NB4 (cell line): Measurements from ENCODE around the gene ARSI.

Source experiments
- DNase-seq: peaks from one replicate; pipeline ENCODE4 v3.0.0; 2010; ENCODE audit warnings: low read depth
- H3K4me3 ChIP-seq: one replicate; pipeline ENCODE4 v1.5.1; 2011; ENCODE audit warnings: mild to moderate bottlenecking, low read depth, low read length, moderate library complexity
- CTCF ChIP-seq: IDR thresholded peaks from one replicate; pipeline ENCODE4 v1.5.1; 2012; ENCODE audit warnings: low read depth, low read length
- MYC ChIP-seq: IDR thresholded peaks from 2 replicates; pipeline ENCODE4 v1.6.1; 2011; ENCODE audit warnings: low read depth, low read length
- POLR2A ChIP-seq: IDR thresholded peaks from 2 replicates; pipeline ENCODE4 v1.6.1; 2011; ENCODE audit warnings: mild to moderate bottlenecking; ENCODE audit not compliant: insufficient read length; ENCODE audit errors: extremely low read depth
- TF ChIP-seq, protein P1 (sequence below): IDR thresholded peaks from 2 replicates; pipeline ENCODE4 v1.6.1; 2011; ENCODE audit warnings: low read depth, low read length

The ARSI gene

GRCh38 chr5:150306775-150307174 lies 4.1 kb upstream of the ARSI start:
- DNase-seq = no peak
- TF ChIP-seq MYC (no peak), CTCF (no peak), POLR2A (no peak)
- TF ChIP-seq, protein P1, sequence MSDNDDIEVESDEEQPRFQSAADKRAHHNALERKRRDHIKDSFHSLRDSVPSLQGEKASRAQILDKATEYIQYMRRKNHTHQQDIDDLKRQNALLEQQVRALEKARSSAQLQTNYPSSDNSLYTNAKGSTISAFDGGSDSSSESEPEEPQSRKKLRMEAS = no peak
- H3K4me3 ChIP-seq = no peak overlapping the region

- H3K4me3 ChIP-seq = no peak overlapping the region
- TF ChIP-seq, protein P1 = no peak
- TF ChIP-seq MYC (no peak), CTCF (no peak), POLR2A (no peak)
- DNase-seq = no peak
Measured at GRCh38 chr5:150305557-150305956, 2.9 kb upstream of the ARSI start.

DNA sequence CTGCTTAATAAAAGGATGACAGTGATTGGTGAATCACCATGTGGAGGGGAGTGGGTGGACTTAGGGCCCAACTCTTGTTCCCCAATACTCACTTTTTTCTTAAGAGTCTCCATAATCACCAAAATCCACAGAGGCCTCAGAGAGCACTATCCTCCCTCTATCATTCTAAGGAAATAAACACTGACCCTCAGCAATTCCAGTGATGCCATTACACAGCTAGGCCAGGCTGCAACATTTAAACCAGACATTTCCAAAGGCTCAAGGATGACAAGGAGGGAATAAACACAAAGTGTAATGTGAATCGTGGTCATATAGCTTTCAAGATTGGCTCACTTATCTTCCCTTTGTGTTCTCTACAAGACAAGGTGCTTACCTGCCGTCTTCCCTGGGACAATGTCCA lies 2.4 kb upstream of the ARSI start:
- TF ChIP-seq MYC = no peak
- TF ChIP-seq, protein P1 = no peak
- no peak for TF ChIP-seq CTCF
- no peak for TF ChIP-seq POLR2A
- no peak for DNase-seq

GRCh38 chr5:150304481-150305081 lies 1.9 kb upstream of the ARSI start:
- no peak overlapping the region for H3K4me3 ChIP-seq
- TF ChIP-seq POLR2A (no peak), CTCF (no peak), MYC (no peak)
- TF ChIP-seq, protein P1 = no peak
- no peak for DNase-seq

More for the DNA sequence above, 2.4 kb upstream of the ARSI start:
- no peak overlapping the region for H3K4me3 ChIP-seq

DNA sequence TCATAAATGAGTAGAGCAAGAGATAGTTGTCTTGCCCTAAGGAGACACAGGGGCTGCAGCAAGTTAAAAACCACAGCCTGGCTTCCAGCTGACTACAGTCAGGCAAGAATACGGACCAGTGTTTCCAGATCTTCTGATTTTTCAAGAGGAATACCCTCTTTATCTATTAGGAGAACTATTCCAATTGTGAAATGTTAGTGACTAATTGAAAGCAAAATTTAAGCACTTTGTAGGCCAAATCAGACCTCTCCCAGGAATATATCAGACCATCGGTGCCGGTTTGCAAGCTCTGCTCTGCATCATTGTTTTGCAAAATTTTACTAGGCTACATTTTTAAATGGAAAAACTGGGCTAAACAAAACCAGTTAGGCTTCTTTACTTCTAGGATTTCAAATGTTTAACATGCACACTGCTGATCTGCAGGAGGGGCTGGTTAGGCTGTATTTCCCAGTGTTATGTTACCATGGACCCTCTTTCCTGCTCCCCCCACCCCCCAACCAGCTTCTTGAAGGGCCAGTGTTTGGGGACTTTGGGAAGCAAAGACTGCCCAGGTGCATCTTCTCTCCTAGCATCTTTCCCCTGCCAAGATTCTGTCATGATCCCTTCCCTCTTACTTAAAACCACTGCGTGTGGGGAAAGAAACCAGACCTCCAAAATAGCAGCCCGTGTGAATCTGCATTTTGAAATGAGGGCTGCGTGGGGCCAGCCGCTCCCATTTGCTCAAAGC lies 1.1 kb upstream of the ARSI start:
- DNase-seq = no peak
- no peak overlapping the region for H3K4me3 ChIP-seq
- TF ChIP-seq, protein P1 = no peak
- TF ChIP-seq MYC (no peak), CTCF (no peak)
